GM19324 (cell line): Measurements from ENCODE around the gene AGPAT1.
A peak's percentile ranks its signal among the peaks of the same experiment; 100 is the strongest.

Experiments
- ATAC-seq: cut with Tn5 transposase; IDR thresholded peaks from one replicate; pipeline ENCODE4 v1.9.1; 2021; ENCODE audit warnings: mild to moderate bottlenecking, moderate library complexity; ENCODE audit not compliant: unreplicated experiment, low FRiP score

Gene AGPAT1

GRCh38 chr6:32173051-32173727 lies 2.7 kb downstream of the AGPAT1 start:
- ATAC-seq = no peak

GRCh38 chr6:32171234-32171633 lies 4.7 kb downstream of the AGPAT1 start:
- no peak for ATAC-seq

- ATAC-seq = no peak
These were observed 5.6 kb downstream of the AGPAT1 start for GRCh38 chr6:32170294-32170693.

- ATAC-seq = no peak
These were observed 6.9 kb downstream of the AGPAT1 start for GRCh38 chr6:32168807-32169591.

- ATAC-seq = no peak
These were observed 7.5 kb downstream of the AGPAT1 start for GRCh38 chr6:32168350-32168749.

GRCh38 chr6:32167761-32168262 lies 8.1 kb downstream of the AGPAT1 start:
- ATAC-seq = no peak

GRCh38 chr6:32167154-32167760 lies 8.6 kb downstream of the AGPAT1 start:
- ATAC-seq = no peak

- ATAC-seq = no peak
These were observed 9.3 kb downstream of the AGPAT1 start for GRCh38 chr6:32166411-32167061.

- ATAC-seq = no peak
These were observed 11.6 kb downstream of the AGPAT1 start, which contains the start of gene EGFL8 for GRCh38 chr6:32164295-32164694. Gene EGFL8 (plus strand): TSS chr6:32164595. CDS start chr6:32166166, 1,571 bp downstream.

GRCh38 chr6:32163559-32164258 lies 12.2 kb downstream of the AGPAT1 start:
- no peak for ATAC-seq

- no peak for ATAC-seq
These were observed 17.8 kb downstream of the AGPAT1 start for GRCh38 chr6:32158052-32158451.

GRCh38 chr6:32156891-32157290 lies 19.0 kb downstream of the AGPAT1 start:
- ATAC-seq = no peak

- peak; percentile 66 for ATAC-seq
These were observed 21.2 kb downstream of the AGPAT1 start for GRCh38 chr6:32154514-32155161.

GRCh38 chr6:32153564-32154513 lies 22.0 kb downstream of the AGPAT1 start, which contains the start of gene PPT2:
Gene PPT2 (plus strand): TSS chr6:32154141. CDS start chr6:32154595, 454 bp downstream.
- ATAC-seq = peak; percentile 13

- no peak for ATAC-seq
These were observed 22.9 kb downstream of the AGPAT1 start for GRCh38 chr6:32152769-32153563.

GRCh38 chr6:32151863-32152768 lies 23.8 kb downstream of the AGPAT1 start, which contains the start of gene PRRT1:
Gene PRRT1 (minus strand): TSS chr6:32151939. CDS start chr6:32151827, 112 bp downstream.
- ATAC-seq = no peak
